ENCODE measurements around the gene OXER1. TPM values are rescaled to one million over a fixed set of nuclear protein-coding genes. Genes with fewer than 3 reads are reported as not detected.

Gene OXER1
- total and polyA plus RNA-seq, 2 of the 13 experiments (the other 11 are each of a cell fraction or from before 2014, with no cell fraction given) = 8.0 to 9.0 TPM

GRCh38 chr2:42792583-42793333, 28.8 kb upstream of the OXER1 start, which contains the start of gene HAAO (continued):
- TF ChIP-seq MLXIP (CRISPR knock-in tag; IDR thresholded peaks at IDR 0.05; ENCODE audit: borderline replicate concordance) (peak; percentile 95), HNRNPH1 (optimal IDR thresholded peaks at IDR 0.05; ENCODE audit: low read depth, low read length) (no peak), MIER3 (CRISPR knock-in tag; IDR thresholded peaks at IDR 0.05; ENCODE audit: borderline replicate concordance) (peak; percentile 94), TRAFD1 (CRISPR knock-in tag; IDR thresholded peaks at IDR 0.05; ENCODE audit: borderline replicate concordance) (no peak; the same call in 1 of the 2 replicates), ATF4 (CRISPR knock-in tag; IDR thresholded peaks at IDR 0.05) (peak in 1 of 2 experiments; percentile 85; a peak in 2 of 4 replicates), GLI4 (CRISPR knock-in tag; IDR thresholded peaks at IDR 0.05; ENCODE audit: borderline replicate concordance) (peak; percentile 95), ZNF597 (CRISPR knock-in tag; IDR thresholded peaks at IDR 0.05) (peak; percentile 93), SP2 (CRISPR knock-in tag; IDR thresholded peaks at IDR 0.05) (peak; percentile 57), SIN3B (IDR thresholded peaks at IDR 0.05; ENCODE audit: low read length) (no peak), ZBTB37 (CRISPR knock-in tag; IDR thresholded peaks at IDR 0.05) (no peak), TERF1 (CRISPR knock-in tag; IDR thresholded peaks at IDR 0.05) (no peak), ZBTB3 (CRISPR knock-in tag; IDR thresholded peaks at IDR 0.05; ENCODE audit: borderline replicate concordance, low read depth) (peak; percentile 90), NR2F2 (IDR thresholded peaks at IDR 0.05; ENCODE audit: borderline replicate concordance, low read depth) (peak; percentile 67; the same call in 1 of the 2 replicates), ZNF777 (CRISPR knock-in tag; IDR thresholded peaks at IDR 0.05) (peak; percentile 93), HBP1 (CRISPR knock-in tag; IDR thresholded peaks at IDR 0.05; ENCODE audit: low read depth) (peak; percentile 97), RBM22 (optimal IDR thresholded peaks at IDR 0.05; ENCODE audit: low read length) (peak; percentile 82), GATAD1 (CRISPR knock-in tag; IDR thresholded peaks at IDR 0.05) (peak; percentile 80)
